Activated T-helper 1 cell treated with anti-CD3 and anti-CD28 coated beads, Interleukin-2, amount 50 U/mL, for 16 hours (primary cell): Measurements from ENCODE around the gene ELMOD3.

Experiments
- DNase-seq, 2 donors: peaks; one replicate each; pipeline ENCODE4 v3.0.0-alpha.2; 2020; ENCODE audit warnings: low read depth in 1 of 2, low spot score in 1 of 2

The ELMOD3 gene

GRCh38 chr2:85439986-85440385, 85.4 kb downstream of the ELMOD3 start:
- no peak for DNase-seq

- no peak for DNase-seq
These were observed 86.2 kb downstream of the ELMOD3 start for GRCh38 chr2:85440729-85441128.
